GM12874 (cell line): ENCODE data around the gene CADM3.

Experiments
- TF ChIP-seq, protein P1 (sequence below): IDR thresholded peaks from 2 replicates; pipeline ENCODE4 v1.5.1; 2011; ENCODE audit warnings: low read depth, mild to moderate bottlenecking, control low read depth, low read length, moderate library complexity; ENCODE audit not compliant: insufficient read depth

The CADM3 gene

GRCh38 chr1:159187647-159188374 is 16.4 kb downstream of the CADM3 start:
- TF ChIP-seq, protein P1, sequence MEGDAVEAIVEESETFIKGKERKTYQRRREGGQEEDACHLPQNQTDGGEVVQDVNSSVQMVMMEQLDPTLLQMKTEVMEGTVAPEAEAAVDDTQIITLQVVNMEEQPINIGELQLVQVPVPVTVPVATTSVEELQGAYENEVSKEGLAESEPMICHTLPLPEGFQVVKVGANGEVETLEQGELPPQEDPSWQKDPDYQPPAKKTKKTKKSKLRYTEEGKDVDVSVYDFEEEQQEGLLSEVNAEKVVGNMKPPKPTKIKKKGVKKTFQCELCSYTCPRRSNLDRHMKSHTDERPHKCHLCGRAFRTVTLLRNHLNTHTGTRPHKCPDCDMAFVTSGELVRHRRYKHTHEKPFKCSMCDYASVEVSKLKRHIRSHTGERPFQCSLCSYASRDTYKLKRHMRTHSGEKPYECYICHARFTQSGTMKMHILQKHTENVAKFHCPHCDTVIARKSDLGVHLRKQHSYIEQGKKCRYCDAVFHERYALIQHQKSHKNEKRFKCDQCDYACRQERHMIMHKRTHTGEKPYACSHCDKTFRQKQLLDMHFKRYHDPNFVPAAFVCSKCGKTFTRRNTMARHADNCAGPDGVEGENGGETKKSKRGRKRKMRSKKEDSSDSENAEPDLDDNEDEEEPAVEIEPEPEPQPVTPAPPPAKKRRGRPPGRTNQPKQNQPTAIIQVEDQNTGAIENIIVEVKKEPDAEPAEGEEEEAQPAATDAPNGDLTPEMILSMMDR, result no peak

GRCh38 chr1:159188375-159188788 is 17.0 kb downstream of the CADM3 start:
- TF ChIP-seq, protein P1, result no peak

- TF ChIP-seq, protein P1, result no peak
Measured at GRCh38 chr1:159190441-159190840, 19.0 kb downstream of the CADM3 start.

- TF ChIP-seq, protein P1, result peak; percentile 48; the same call in 1 of the 2 replicates
Measured at GRCh38 chr1:159196543-159196942, 25.1 kb downstream of the CADM3 start.

DNA sequence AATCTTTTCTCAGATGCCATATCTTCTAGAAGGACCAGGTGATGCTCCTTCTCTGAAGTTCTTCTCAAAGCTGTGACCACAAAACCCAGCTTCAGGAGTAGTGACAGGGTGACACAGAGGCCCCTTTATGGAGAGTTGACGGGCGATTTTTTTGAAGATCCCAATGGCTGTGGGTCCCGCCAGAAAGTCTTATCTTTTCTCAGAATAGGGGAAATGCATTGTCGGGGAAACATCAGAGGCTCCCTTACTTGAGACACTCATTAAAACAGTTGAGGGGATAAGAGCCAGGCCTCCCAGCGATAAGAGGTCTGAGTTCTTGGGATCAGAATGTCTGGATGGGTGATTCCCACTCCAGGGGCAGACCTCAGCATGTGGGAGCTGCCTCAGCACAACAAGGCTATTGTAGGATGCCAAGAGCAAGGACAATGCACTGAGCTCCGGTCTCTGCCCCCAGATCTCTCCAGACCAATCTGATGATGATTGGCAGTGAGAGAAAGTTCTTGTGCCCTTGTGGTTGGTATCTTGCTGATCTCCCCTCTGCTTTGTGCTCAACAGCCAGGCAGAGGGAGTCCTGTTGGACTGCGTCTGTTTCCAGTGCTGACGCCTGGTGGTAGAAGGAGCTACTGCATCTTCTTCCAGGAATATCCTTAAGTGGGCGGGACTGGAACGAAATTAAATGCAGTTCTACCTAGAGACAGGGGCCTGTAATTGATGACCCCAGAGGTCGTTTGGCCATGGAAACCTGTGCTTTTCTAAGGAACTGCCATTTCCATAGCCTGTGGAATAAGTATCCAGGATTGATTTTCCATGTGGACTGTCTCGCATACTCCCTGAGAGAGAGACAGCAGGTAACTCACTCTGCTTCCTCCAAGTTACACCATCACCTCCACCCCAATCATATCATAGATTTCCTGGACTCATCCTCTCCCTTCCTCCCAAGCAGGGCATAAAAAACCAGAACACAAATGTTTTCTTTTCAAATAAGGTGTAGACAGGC is 26.4 kb downstream of the CADM3 start:
- TF ChIP-seq, protein P1, result peak; percentile 85

DNA sequence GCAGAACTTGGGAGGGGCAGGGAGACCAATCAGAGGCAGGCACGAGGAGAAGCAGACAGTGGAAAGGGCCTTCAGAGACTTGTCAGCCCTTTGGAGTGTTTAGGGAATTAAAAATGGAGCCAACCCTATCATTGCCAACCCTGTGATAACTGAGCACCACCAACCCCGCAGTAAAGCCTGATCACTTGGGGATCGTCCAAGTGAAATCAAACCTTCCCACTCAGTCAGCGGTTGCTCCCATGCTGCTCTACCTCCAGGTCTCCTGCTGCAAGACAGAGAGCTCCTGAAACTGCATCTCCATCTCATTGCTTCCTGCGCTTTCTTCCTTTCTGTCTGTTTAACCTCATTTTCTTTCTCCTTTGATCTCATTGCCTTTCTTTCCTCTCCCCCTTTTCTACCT is 28.5 kb downstream of the CADM3 start:
- TF ChIP-seq, protein P1, result no peak

DNA sequence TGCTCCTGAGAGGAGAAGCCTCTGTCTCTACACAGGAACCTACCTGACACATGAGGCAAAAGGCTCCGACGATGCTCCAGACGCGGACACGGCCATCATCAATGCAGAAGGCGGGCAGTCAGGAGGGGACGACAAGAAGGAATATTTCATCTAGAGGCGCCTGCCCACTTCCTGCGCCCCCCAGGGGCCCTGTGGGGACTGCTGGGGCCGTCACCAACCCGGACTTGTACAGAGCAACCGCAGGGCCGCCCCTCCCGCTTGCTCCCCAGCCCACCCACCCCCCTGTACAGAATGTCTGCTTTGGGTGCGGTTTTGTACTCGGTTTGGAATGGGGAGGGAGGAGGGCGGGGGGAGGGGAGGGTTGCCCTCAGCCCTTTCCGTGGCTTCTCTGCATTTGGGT is 29.4 kb downstream of the CADM3 start:
- TF ChIP-seq, protein P1, result no peak
